ENCODE measurements around the gene TMEM121B.

Gene TMEM121B

DNA sequence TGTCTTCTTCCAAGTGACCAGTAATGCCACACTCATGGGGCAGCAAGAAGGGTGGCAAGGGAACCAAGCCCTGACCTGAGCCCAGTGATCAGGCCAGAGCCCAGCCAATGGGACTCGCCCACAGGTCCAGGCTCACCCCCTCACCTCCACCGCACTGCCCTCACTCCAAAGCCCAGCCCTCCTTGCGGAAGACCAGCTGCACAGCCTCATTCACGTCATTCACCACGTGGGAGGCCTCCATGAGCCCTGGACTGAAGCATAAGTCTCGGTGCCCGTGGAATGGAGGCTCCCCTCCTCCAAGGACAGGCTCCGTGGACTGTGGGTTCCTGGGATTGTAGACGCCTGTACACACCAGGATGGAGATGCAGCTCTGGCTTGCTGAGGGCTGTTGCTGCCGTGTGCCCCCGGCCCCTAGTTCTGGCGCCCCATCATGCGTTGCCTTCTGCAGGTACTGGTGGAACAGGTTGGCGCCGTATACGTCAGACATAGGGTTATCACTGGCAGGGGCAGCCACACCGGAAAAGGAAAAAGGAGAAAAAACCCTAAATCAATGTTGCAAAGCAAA lies 16.8 kb upstream of the TMEM121B start:
- DNase-seq (no peak), ATAC-seq (no peak)

DNA sequence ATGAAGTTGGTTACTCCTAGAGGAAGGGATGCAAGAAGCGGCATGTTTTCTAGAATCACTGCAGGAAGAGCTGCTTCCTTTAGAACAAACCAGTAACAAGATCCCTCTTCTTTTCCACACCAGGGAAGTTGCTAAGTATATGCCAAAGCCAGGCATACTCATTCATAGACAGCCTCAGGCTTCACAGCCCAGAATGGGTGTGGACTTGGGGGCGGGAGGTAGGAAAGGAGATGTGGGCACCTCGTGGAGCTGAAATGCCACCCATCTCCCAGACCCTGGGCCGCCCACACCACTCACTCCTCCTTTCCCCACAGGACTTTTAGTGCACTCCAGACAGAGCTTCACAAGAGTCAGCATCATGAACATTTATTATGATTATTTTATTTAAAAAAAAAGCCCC lies 16.0 kb upstream of the TMEM121B start:
- ATAC-seq (no peak), DNase-seq (no peak)

DNA sequence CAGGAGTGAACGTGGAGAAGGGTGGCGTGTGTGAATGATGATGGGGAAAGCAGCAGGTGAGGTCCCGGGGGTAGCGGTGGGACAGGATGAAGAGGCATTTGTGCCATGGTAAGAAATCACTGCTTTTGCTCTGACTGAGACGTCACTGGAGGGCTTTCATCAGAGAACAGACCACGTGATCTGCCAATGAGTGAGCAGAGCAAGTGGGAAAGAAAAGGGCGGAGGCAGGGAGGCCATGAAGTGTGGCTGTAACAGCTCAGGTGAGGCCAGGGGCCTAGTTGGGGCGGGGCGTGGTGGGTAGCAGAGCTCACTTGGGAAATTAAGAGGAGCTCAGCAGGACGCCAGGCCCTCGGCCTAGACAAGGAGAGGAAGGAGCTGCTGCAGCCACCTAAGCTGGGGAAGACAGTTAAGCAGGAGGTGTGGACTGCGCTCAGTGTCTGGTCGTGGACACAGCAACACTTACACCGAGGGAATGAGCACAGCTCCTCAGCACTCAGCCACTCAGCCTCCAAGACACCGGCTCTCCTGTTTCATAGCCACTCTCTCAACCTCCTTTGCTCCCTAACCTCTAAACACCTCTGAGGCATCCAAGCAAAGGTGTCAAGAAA lies 14.1 kb upstream of the TMEM121B start:
- DNase-seq: no peak
- ATAC-seq: no peak

DNA sequence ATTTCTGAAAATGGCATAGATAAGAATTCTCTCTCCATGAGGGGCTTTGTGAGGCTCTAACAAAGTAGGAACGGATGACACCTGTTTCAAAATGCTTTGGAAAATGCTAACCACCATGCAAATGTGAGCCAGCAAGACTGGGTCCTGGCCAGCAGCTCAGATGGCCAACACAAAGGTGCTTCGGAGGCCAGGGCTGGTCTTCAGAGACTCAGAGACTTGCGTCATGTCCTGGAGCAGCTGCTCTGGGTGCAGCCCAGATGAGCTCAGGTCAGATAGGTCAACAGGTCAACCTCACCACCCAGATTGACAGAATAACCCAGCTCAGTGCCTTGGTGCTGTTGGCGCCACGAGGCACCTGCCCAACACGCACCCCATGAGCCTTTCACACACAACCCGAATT lies 12.0 kb upstream of the TMEM121B start:
- DNase-seq (no peak), ATAC-seq (no peak)

DNA sequence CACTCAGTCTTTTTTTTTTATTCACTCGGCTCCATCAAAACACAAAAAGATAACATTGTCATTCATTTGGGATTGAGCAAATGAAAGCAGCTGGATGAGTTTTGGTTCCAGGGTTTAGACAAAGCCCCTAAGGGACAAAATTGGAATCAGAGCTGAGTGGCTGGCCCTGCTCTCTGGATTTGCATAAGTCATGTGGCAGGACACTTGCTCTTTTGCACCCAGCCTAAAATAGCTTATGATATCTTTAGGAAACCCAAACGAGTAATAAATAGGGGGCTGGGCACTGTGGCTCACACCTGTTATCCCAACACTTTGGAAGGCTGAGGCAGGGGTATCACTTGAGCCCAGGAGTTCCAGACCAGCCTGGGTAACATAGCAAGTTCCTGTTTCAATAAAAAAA lies 11.0 kb upstream of the TMEM121B start:
- DNase-seq (no peak), ATAC-seq (no peak)

DNA sequence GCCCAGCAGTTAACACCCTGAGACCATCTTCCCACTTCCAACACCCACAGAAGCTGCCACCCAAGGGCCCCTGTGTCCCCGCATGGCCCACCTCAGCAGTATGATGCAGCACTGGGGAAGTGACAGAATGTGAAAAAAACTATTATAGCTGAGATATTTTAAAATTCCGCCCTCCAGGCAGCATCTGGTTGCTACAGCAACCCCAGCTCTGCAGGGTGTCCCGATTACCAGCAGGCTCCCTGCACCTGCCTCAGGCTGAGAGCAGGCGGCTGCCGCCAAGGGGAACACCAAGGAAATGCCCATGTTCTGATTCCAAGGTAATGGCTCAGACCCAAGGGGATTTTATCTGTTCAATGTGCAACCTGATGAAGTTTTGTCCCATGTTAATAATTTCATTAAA lies 10.5 kb upstream of the TMEM121B start:
- ATAC-seq: no peak

DNA sequence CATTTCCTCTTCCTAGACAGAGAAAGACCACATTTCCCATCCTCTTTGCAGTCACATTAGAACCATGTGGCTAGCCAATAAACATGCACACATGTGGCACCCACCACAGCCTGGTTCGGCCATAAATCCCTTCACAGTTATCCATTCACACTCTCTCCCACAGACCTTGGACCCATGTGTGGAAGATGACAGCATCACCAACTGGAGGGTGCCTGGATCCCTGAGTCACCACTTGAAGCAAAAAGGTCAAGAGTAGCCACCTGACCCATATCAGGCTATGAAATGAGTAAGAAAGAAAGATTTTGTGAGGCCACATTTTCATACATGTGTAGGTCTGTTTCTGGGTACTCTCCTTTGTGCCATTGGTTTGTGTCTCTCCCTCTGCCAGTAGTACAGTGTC lies 9.0 kb upstream of the TMEM121B start:
- DNase-seq (no peak), ATAC-seq (peak; percentile 63)

More for the DNA sequence above, 10.5 kb upstream of the TMEM121B start:
- no peak for DNase-seq

DNA sequence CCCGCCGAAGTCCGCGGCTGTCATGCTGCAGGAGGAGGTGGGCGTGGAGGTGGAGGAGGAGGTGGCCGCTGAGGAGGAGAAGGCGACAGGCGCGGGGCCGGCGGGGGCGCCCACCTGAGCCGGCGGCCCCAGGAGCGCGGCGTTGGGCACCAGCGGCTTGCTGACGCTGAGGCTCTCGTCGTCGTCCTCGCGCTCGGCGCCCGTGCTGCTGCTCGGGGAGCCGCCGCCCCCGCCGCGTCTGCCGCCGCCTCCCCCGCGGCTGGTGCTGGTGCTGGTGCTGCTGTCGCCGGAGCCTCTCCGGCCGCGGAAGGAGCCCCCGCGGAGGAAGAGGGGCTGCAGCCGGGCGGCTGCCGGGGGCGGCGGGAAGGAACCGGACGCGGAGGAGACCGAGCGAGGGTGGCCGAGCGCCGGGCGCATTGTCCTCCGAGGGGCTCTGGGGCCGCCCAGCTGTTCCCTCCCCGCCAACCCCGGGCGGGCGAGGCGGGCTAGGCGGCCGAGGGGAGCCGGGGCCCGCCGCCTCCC lies 388 bp downstream of the TMEM121B start:
- no peak for ATAC-seq
- no peak for DNase-seq

DNA sequence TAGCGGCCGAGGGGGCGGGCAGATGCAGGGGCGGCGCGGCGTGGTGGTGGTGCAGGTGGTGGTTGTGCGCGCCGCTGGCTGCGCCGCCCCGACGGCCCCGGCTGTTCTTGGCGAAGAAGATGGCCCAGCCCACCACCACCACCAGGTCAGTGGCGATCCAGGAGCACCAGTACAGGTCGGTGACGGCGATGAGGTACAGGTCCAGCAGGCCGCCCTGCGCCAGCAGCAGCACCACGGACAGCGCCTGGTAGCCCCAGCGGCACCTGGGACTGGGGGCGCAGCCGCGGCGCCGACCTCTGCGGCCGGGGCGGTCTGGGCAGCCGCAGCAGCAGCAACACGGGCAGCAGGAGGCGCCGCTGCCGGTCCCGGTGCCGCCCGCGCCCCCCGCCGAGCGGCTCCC lies 879 bp downstream of the TMEM121B start:
- DNase-seq: peak; percentile 70
- peak; percentile 48 for ATAC-seq

DNA sequence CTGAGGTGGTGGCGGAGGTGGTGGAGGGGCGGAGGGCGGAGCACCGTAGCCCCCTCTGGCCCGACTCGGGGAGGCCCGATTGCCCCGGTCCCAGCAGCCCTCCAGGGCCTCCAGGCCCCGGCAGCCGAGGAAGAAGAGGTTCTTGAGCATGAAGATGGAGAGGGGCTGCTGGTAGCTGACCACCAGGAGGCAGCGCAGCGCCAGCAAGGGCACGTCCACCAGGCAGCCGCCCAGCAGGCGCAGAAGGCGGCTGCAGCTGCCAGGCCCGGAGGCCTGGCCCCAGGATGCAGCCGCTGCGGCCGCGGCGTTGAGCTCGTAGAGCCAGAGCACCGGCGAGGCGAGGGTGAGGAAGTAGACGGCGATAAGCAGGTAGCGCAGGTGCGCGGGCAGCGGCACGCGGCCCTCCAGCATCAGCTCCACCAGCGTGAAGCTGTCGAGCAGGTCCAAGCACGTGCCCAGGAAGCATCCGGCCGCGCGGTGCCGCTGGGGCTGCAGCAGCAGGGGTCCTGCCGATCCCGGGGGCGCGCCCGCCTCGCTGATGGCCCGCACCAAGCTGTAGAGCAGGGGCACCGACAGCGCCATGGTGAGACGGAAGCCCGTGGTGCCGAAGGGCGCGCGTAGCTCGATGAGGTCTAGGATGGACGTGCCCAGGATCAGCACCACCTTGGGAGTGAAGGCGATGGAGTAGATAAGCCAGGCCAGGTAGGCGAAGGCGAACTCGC lies 1.5 kb downstream of the TMEM121B start:
- DNase-seq (peak; percentile 40), ATAC-seq (no peak)

DNA sequence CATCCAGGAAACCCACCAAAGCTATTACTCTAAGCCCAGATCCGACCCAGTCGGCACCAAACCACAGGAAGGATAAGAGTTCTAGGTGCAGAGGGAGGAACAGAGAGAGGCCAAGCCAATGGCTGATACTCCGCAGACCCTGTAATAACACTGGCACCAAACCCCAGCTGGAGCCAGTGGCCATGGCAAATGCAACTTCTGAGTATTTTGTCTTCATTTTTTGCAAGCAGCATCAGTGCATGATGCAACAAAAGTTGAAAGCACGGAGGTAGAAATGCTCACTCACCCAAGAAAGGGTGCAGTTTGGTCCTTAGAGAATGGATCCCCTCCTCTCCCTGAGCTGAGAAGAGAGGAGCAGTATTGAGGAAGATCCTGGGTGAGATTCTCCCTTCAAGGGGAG lies 2.8 kb downstream of the TMEM121B start:
- ATAC-seq (no peak), DNase-seq (no peak)

DNA sequence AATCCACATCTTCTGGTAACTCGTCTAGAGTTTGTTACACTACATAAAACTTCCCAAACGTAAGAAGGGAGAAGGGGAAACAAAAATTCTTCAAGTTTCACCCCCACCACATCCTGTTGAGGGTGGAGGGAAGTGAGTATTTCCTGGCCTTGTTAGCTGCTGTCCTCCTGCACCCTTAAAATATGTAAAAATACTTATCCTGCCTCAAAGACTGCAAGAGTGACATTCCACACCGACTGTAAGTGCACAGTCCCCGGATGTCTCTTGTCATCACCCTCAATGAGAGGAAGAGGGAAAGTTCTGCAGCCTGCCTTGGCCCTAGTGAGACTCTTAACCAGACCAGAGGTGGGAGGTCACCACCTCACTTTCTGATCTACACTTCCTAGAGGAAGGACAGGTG lies 3.3 kb downstream of the TMEM121B start:
- no peak for DNase-seq
- no peak for ATAC-seq

DNA sequence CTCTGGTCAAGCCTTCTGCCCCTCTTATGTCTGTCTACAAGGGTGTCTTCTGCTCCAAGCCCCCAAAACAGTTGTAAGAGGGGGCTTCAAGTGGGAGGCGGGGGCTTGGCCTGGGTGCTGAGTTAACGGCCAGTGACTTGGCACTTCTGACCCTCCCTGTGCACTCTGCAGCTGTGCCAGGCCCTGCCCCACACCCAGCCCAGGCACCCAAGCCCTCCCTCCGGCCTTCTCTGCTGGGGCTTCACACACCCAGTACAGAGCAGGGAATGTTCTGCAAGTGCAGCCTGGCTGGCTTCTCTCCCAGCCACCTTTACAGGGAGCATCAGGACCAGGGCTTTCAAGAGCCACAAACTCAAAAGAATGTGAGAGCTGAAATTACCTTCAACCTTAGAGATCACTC lies 3.8 kb downstream of the TMEM121B start:
- no peak for ATAC-seq
- no peak for DNase-seq

DNA sequence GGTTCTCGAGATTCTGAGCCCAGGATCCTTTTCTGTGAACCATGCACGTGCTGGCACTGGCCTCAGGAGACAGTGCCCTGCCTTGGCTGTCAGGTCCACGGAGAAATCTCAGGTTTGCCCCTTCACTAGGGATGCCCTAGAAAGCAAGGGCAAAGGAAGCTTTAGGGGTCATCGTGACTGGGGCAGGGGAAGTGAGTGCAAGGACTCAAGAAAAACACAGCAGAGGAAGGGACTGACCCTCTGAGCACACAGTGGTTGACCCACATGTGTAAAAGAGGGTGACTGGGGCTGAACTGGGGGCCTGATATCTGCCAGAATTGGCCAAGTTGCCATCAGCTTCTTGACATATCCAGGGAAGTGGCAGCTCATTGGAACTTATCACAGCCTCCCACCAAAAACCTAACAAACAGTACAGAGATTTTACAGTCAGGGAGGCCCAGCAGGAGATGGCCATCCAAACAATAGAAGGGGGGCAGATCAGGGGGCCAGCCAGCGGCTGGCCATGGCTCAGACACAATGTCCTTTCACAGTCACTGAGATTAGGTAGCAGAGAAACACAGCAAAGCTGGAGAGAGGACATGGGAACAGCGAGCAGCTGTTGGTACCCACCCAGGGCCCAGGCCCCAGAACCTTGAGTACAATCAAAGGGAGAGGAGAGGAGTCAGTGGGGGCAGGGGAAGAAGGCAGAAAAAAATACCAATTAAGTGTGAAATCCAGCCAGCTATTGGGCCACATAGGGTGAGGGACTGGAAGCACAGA lies 4.4 kb downstream of the TMEM121B start:
- ATAC-seq: no peak

DNA sequence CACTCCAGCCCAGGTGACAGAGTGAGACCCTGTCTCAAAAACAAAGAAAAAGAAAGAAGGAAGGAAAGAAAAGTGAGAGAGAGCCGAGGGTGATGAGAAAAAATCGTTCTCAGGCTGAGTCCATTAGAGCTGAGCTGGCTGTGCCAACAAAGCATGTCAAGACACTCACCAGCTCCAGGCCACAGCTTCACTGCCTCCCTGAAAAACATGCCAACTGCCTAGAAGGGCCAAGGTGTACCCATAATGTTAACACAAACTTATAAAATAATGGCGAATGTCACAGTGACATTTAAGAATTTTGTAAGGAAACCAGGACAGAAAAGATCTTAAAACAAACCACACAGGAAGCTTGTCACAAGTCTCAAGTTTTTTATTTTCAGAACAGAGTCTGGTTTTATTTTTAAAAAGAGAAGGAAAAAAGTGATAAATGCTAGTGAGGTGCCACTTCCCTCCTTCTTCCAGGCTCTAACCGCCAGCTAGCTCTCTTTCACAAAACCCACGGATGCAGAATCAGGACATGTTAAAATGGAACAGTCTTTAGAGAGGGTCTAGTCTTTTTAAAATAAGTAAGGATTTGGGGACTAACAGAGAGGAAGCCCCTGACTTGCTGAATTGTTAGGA lies 5.1 kb downstream of the TMEM121B start:
- DNase-seq (no peak), ATAC-seq (no peak)

More for the DNA sequence above, 4.4 kb downstream of the TMEM121B start:
- no peak for DNase-seq

DNA sequence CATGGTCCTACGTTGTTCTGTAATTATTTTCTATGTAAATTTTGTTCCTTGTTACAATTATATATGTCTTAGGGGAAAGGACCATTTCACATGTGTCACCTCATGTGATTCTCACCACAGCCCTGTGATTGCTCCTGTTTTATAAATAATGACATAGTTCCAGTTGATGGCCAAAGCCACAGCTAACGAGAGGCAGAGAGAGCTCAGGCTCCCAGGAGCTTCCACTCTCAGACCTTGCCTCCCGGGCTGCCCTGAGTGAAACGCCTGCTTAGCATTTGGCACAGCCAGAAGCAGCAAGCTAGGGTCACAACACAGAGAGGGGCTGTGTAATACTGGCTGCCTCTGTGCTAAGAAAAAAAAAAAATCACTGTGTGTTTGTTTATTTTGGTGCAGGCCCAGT lies 5.9 kb downstream of the TMEM121B start:
- ATAC-seq (no peak), DNase-seq (no peak)

DNA sequence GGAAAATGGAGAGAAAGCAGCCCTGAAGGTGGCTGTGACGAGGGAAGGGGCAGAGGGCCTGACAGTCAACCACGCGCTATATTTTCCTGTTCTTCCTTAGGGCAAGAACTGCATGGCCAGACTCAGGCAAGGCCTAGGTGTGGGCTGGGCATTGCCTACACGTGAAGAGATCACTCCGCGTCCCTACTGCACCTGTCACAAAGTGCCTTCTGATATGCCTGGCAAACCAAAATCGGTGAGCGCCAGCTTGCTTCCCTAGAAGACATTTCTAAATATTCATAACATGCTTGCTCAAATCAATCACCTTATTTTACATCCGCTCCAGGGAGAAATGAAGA lies 6.3 kb downstream of the TMEM121B start:
- DNase-seq (no peak), ATAC-seq (no peak)

DNA sequence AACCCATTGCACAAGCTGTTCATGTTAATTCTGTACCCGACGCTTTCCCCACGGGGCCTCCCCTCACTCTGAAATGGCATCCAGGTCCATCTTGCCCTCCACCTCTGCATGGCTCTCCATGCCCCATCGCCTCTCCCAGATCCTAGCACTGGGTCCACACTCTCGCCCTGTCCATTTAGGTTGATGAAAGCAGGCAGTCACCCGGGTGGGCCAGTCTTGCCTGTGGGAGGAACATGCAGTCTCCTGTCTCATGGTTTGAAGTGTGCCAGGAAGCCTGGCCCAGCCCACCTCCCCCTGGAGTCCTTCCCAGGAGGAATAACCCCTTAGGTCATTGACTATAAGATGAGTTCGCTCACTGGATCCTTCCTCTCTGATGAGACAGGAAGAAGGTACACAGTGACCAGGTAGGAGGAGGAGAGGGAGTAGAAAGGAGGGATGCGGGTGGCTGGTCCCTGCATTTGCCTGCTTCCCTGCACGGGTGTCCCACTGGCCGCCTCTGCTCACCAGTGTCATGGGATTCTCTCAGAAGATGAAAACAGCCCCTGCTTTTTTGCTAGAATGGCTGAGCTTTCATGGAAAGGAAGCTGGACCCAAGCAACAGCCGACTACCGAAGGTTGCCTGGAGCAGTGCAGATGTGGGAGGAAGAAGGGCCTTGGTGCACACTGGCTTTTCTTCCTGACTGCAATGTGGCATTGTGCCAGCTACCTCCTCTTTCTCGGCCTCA lies 6.8 kb downstream of the TMEM121B start:
- DNase-seq (no peak), ATAC-seq (no peak)

DNA sequence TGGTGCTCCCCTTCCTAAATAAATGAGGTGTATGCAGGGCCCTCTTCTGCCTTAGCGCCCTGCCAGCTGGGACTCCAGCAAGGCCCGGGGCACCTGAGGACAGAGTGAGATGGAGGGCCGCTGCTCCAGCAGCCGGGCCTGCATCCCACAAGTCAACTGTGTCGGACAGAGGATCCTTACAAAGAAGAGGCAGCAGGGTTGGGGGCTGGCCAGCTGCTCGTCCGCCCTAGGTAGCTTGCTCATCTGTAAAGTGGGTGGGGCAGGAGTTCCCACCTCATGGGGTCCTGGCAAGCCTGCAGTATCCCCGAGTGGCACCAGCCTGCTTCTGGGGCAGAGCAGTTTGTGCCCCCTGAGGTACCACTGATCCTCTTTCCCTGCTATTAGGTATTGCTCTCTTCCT lies 7.6 kb downstream of the TMEM121B start:
- DNase-seq (no peak), ATAC-seq (no peak)

DNA sequence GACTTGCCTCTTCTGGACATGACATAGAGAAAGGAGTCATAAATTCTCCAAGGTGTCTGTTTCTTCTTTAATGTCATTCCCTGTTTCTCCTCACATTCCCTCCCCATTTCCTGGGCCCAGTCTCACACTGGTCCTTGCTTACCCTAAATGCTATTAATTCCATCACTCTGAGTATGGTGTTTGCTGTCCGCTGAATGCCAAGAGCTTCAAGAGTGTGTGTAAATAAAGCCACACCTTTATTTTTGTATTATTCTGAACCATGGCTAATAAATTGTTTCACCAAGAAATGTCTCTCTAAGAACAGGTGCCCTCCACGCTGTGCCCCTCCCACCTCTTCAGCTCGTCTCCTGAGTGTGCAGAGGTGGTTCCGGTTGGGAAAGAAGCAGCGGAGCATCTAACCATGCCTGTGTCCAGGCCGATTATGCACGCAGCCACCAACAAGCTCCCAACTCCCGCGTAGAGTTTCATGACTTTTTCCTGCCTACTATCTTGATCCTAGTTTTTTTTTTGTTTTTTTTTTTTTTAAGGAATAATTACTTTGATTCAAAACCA lies 8.6 kb downstream of the TMEM121B start:
- no peak for DNase-seq
- ATAC-seq: no peak

DNA sequence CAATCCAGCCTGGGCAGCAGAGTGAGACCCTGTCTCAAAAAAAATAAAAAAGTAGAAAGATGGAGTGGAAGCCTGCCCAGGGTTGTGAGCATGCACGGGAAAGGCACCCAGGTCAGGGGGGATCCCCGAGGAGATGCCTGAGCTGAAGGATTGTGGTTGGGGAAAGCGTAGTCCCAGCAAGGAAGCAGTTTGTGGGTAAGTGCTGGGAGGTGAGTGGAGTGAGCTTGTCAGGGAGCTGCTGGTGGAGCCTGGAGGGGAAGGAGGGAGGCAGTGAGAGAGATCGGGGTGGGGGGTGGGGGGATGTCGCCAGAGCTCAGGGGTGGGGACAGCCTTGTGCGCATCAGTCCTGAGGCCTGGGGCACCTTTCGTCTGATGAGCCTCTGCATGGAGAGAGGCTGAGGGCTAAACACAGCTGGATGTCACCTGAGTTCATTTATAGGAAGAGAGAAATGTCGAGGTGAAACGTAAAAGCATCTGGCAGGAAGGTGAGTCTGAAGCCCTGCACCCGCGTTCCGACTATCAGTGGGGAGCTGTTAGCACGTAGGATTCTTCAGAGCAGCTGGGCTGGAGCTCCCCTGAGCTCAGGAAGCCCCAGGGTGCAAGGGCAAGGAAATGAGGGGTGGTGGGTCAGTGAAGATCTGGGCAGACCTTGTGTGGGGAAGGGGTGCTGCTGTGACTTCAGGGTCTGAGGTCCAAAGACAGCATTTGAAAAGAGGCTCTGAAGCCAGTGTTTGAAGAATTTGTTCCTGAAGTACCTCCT lies 10.2 kb downstream of the TMEM121B start:
- DNase-seq: no peak
- no peak for ATAC-seq
